ENCODE data around the gene GMDS.

GMDS gene

GRCh38 chr6:1662534-1662933 is 582.9 kb downstream of the GMDS start:
- no peak for DNase-seq

- no peak for DNase-seq
Measured at GRCh38 chr6:1659816-1660215, 585.6 kb downstream of the GMDS start.

GRCh38 chr6:1658212-1659005 is 587.0 kb downstream of the GMDS start:
- DNase-seq = no peak

GRCh38 chr6:1657771-1658165 is 587.6 kb downstream of the GMDS start:
- no peak for DNase-seq

GRCh38 chr6:1657116-1657770 is 588.2 kb downstream of the GMDS start:
- no peak for DNase-seq

- no peak for DNase-seq
Measured at GRCh38 chr6:1654054-1654453, 591.4 kb downstream of the GMDS start.

GRCh38 chr6:1652842-1653241 is 592.6 kb downstream of the GMDS start:
- no peak for DNase-seq

- no peak for DNase-seq
Measured at GRCh38 chr6:1651362-1651761, 594.0 kb downstream of the GMDS start.

- DNase-seq = no peak
Measured at GRCh38 chr6:1645466-1646185, 599.8 kb downstream of the GMDS start.

- no peak for DNase-seq
Measured at GRCh38 chr6:1644516-1645060, 600.8 kb downstream of the GMDS start.

GRCh38 chr6:1643830-1644445 is 601.5 kb downstream of the GMDS start:
- DNase-seq = no peak

GRCh38 chr6:1643111-1643510 is 602.3 kb downstream of the GMDS start:
- DNase-seq = no peak

GRCh38 chr6:1641343-1641885 is 604.0 kb downstream of the GMDS start:
- DNase-seq = no peak

GRCh38 chr6:1640476-1640875 is 604.9 kb downstream of the GMDS start:
- DNase-seq = no peak

GRCh38 chr6:1639430-1639829 is 606.0 kb downstream of the GMDS start:
- DNase-seq = no peak

GRCh38 chr6:1636971-1637871 is 608.2 kb downstream of the GMDS start:
- DNase-seq = no peak

GRCh38 chr6:1636272-1636825 is 609.1 kb downstream of the GMDS start:
- DNase-seq = no peak

- no peak for DNase-seq
Measured at GRCh38 chr6:1635305-1636010, 609.9 kb downstream of the GMDS start.

GRCh38 chr6:1634081-1634480 is 611.3 kb downstream of the GMDS start:
- no peak for DNase-seq

- no peak for DNase-seq
Measured at GRCh38 chr6:1633366-1634021, 611.9 kb downstream of the GMDS start.

All from SIG-M5 (cell line).